ENCODE data around the gene PPP6R2. TPM values are rescaled to one million over a fixed set of nuclear protein-coding genes. Genes with fewer than 3 reads are reported as not detected.

PPP6R2 gene
- total and polyA plus RNA-seq, 9 of the 15 experiments (the other 6 are each of a cell fraction or from before 2014, with no cell fraction given), result 0.32 to 39.8 (median 21.4) TPM

- intact Hi-C loops (cut with micrococcal nuclease) (no loop called here), in situ Hi-C loops (cut with MboI) (no loop called here)
- H2AFZ ChIP-seq (ENCODE audit: low read depth, low read length), result no peak overlapping the region
- ATAC-seq (no peak), FAIRE-seq (no peak), DNase-seq (ENCODE audit: extremely low read depth in 1 of 4, low spot score in 3 of 4) (no peak)
- peaks cover 6% of the 10 kb centered on the region for H3K9me1 ChIP-seq (ENCODE audit: control insufficient read depth, insufficient read depth, low read length)
- H3K27ac ChIP-seq (ENCODE audit: extremely low read depth, low read depth, low read length), result no peak overlapping the region
- no peak overlapping the region for H3K9ac ChIP-seq (ENCODE audit: insufficient read depth in 1 of 2, low read depth in 2 of 2, low read length in 2 of 2)
- no peaks in the 10 kb centered on the region; a peak in 1 of 5 replicates for H3K4me1 ChIP-seq (replicated peaks in 1 of 2; ENCODE audit: control insufficient read depth in 2 of 2, insufficient read depth in 2 of 2, low read length in 2 of 2)
- H4K20me1 ChIP-seq (replicated peaks; ENCODE audit: control insufficient read depth, insufficient read depth, low read length), result 0 out of 2 replicates have a peak, but pooled peaks cover 22% of the 10 kb centered on the region
- no peak overlapping the region for H3K4me2 ChIP-seq (ENCODE audit: insufficient read depth, low read length)
- no TSS peak for BruUV-seq (replicated peaks)
- H3K27me3 ChIP-seq (ENCODE audit: control insufficient read depth in 2 of 2, insufficient read depth in 2 of 2, low read length in 2 of 2), result no peaks in the 10 kb centered on the region
- peaks cover 82% of the 10 kb centered on the region for H3K79me2 ChIP-seq (ENCODE audit: control insufficient read depth, insufficient read depth, low read length)
- H3K36me3 ChIP-seq (ENCODE audit: control insufficient read depth, insufficient read depth, low read length), result peaks cover 36% of the 10 kb centered on the region; the same call in 2 of the 3 replicates
- H3K4me3 ChIP-seq, result no peak overlapping the region
- no peaks in the 10 kb centered on the region for H3K9me3 ChIP-seq (replicated peaks; ENCODE audit: control insufficient read depth, insufficient read depth, low read depth, low read length)
- WGBS (ENCODE audit: insufficient coverage, low coverage, missing lambda C conversion rate), result 87% methylated on average over 8 of the region's 8 CpGs
- CTCF ChIA-PET (ENCODE audit: low intra/inter-chr PET ratio), result no interaction called here
- POLR2A ChIA-PET, result interaction anchor here (0.8 kb wide), 2 partner anchors 11 to 23 kb away, joined by 3 read pairs; no protein-coding TSS in a partner anchor
- TF ChIP-seq SRF (CRISPR knock-in tag; IDR thresholded peaks at IDR 0.05) (no peak), ZNF324 (CRISPR knock-in tag; IDR thresholded peaks at IDR 0.05) (no peak), ZNF347 (CRISPR knock-in tag; IDR thresholded peaks at IDR 0.05; ENCODE audit: low read depth) (no peak), SOX6 (IDR thresholded peaks at IDR 0.05) (no peak), PCBP1 (IDR thresholded peaks at IDR 0.05; ENCODE audit: low read depth, low read length, poor library complexity, severe bottlenecking) (no peak), CBX1 (IDR thresholded peaks at IDR 0.05; ENCODE audit: low read depth) (no peak), TCF7 (IDR thresholded peaks at IDR 0.05; ENCODE audit: borderline replicate concordance) (no peak), CC2D1A (IDR thresholded peaks at IDR 0.05) (no peak), MYBL2 (IDR thresholded peaks at IDR 0.05; ENCODE audit: low read depth) (no peak), MYBL2 (CRISPR knock-in tag; IDR thresholded peaks at IDR 0.05; ENCODE audit: borderline replicate concordance) (no peak), ELK3 (CRISPR knock-in tag; IDR thresholded peaks at IDR 0.05) (no peak), MECOM (CRISPR knock-in tag; IDR thresholded peaks at IDR 0.05) (no peak), JUNB (CRISPR knock-in tag; conservative IDR thresholded peaks at IDR 0.05) (no peak), GMEB1 (CRISPR knock-in tag; IDR thresholded peaks at IDR 0.05) (no peak)
- TF ChIP-seq, protein P1, sequence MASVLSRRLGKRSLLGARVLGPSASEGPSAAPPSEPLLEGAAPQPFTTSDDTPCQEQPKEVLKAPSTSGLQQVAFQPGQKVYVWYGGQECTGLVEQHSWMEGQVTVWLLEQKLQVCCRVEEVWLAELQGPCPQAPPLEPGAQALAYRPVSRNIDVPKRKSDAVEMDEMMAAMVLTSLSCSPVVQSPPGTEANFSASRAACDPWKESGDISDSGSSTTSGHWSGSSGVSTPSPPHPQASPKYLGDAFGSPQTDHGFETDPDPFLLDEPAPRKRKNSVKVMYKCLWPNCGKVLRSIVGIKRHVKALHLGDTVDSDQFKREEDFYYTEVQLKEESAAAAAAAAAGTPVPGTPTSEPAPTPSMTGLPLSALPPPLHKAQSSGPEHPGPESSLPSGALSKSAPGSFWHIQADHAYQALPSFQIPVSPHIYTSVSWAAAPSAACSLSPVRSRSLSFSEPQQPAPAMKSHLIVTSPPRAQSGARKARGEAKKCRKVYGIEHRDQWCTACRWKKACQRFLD (CRISPR knock-in tag; IDR thresholded peaks at IDR 0.05), result no peak
- TF ChIP-seq, protein P2, sequence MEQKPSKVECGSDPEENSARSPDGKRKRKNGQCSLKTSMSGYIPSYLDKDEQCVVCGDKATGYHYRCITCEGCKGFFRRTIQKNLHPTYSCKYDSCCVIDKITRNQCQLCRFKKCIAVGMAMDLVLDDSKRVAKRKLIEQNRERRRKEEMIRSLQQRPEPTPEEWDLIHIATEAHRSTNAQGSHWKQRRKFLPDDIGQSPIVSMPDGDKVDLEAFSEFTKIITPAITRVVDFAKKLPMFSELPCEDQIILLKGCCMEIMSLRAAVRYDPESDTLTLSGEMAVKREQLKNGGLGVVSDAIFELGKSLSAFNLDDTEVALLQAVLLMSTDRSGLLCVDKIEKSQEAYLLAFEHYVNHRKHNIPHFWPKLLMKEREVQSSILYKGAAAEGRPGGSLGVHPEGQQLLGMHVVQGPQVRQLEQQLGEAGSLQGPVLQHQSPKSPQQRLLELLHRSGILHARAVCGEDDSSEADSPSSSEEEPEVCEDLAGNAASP (IDR thresholded peaks at IDR 0.05), result no peak
Measured at GRCh38 chr22:50363166-50363802, 20.2 kb downstream of the PPP6R2 start.
